Right renal cortex interstitium (tissue), 3 donors: ENCODE data around the gene RNF135. TPM values are rescaled to one million over a fixed set of nuclear protein-coding genes. Genes with fewer than 3 reads are reported as not detected.
"Not testable (repeated sequence)": the region's sequence is repeated elsewhere in the genome, so short reads cannot be mapped to it uniquely, and the experiment has no call there.

Source experiments
- DNase-seq, 3 donors: peaks; one replicate each; pipeline ENCODE4 v3.0.0-alpha.2; 2013; ENCODE audit warnings: low read depth in 3 of 3, low spot score in 2 of 3
- polyA plus RNA-seq, 3 donors: library from polyadenylated mRNA; unstranded; fragments of 120-200 nt; gene quantifications; one replicate each; pipeline ENCODE4 v1.2.1, GENCODE V29; 2013; ENCODE audit not compliant: insufficient read length in 3 of 3

RNF135 gene, protein sequence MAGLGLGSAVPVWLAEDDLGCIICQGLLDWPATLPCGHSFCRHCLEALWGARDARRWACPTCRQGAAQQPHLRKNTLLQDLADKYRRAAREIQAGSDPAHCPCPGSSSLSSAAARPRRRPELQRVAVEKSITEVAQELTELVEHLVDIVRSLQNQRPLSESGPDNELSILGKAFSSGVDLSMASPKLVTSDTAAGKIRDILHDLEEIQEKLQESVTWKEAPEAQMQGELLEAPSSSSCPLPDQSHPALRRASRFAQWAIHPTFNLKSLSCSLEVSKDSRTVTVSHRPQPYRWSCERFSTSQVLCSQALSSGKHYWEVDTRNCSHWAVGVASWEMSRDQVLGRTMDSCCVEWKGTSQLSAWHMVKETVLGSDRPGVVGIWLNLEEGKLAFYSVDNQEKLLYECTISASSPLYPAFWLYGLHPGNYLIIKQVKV
- polyA plus RNA-seq: 10 to 100 TPM; 17.9 to 19.9 (median 19.7) TPM

- DNase-seq: peak; percentile 56 to 72 (median 66)
Measured at GRCh38 chr17:30970831-30971567, at the start of gene RNF135. Gene RNF135 (plus strand): TSS chr17:30971039. CDS start chr17:30971074, 35 bp downstream.

- peak in 1 of 3 donors; percentile 2 for DNase-seq
Measured at GRCh38 chr17:30921544-30922196, 49.2 kb upstream of the RNF135 start, which contains the start of gene ADAP2. Gene ADAP2 (plus strand): TSS chr17:30921945. CDS start chr17:30922015, 70 bp downstream.

- peak in 1 of 3 donors; percentile 1 for DNase-seq
Measured at GRCh38 chr17:30922235-30923030, 48.4 kb upstream of the RNF135 start.

DNA sequence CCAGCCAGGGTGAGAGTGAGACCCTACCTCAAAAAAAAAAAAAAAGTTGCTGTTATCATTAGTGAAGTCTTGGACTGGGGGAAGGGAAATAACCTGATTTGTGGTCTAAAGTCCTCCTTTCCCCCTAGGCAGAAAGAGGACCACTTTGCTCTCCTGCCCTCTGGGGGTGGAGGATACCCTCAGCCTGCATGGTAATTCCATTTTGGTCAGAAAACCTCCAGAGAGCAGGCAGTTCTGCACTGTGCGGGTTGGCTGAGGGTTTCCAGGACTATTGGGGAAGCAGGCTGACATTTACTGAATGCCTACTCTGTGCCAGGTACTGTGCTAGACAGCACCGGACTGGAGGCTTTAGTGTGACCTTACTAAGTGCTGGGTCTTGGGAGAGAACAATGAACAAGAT lies 46.5 kb upstream of the RNF135 start:
- DNase-seq: no peak

DNA sequence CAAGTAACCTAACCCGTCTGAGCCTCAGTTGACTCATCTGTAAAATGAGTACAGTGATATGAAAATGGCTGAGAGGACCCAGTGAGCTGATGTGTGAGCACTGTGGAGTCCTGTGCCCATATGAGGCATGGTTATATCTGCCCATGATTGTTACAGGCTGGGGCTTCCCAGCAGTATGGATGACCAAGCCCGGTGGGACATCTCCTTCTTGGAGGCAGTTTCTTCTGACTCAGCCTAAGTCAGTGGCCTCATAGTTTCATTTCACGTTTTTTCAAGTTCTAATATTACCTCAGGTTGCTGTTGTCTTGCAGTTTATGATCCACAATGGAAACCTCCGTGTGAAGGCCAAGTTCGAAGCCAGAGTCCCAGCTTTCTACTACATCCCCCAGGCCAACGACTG lies 44.3 kb upstream of the RNF135 start:
- no peak for DNase-seq

DNA sequence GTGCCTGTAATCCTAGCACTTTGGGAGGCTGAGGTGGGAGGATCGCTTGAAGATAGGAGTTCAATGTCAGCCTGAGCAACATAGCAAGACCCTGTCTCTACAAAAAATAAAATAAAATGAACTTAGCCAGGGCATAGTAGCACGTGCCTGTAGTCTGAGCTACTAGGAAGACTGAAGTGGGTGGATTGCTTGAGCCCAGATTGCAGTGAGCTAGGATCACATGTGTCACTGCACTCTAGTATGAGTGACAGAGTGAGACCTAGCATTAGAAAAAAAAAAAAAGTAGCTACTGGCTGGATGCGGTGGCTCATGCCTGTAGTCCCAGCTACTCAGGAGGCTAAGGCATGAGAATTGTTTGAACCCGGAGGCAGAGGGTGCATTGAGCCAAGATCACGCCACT lies 43.1 kb upstream of the RNF135 start:
- DNase-seq: no peak

GRCh38 chr17:30928584-30928983 lies 42.3 kb upstream of the RNF135 start:
- DNase-seq: no peak

- no peak for DNase-seq
Measured at GRCh38 chr17:30929081-30929633, 41.7 kb upstream of the RNF135 start.

GRCh38 chr17:30929861-30930260 lies 41.0 kb upstream of the RNF135 start:
- DNase-seq: not testable (repeated sequence)

DNA sequence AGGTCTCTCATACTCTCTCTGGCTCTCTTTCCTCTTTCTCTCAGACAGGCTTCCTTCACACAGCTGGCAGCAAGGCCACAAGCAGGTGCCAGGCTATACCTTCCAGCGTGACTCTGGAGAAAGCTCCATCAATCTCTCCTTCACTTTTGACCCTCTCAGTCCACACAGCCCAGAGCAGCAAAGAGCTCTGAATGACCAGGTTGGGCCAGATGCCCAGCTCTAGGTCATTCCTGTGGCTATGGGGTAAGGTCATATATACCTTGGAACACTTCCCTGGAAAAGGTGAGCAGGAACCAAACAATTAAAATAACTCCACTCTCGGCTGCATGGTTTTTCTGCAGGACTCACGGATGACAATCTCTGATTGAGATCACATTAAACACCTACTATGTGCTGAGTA lies 40.3 kb upstream of the RNF135 start:
- DNase-seq: no peak

- not testable (repeated sequence) for DNase-seq
Measured at GRCh38 chr17:30931582-30931981, 39.3 kb upstream of the RNF135 start.

- DNase-seq: no peak
Measured at GRCh38 chr17:30933966-30934365, 36.9 kb upstream of the RNF135 start.

- DNase-seq: no peak
Measured at GRCh38 chr17:30939051-30939689, 31.7 kb upstream of the RNF135 start.

DNA sequence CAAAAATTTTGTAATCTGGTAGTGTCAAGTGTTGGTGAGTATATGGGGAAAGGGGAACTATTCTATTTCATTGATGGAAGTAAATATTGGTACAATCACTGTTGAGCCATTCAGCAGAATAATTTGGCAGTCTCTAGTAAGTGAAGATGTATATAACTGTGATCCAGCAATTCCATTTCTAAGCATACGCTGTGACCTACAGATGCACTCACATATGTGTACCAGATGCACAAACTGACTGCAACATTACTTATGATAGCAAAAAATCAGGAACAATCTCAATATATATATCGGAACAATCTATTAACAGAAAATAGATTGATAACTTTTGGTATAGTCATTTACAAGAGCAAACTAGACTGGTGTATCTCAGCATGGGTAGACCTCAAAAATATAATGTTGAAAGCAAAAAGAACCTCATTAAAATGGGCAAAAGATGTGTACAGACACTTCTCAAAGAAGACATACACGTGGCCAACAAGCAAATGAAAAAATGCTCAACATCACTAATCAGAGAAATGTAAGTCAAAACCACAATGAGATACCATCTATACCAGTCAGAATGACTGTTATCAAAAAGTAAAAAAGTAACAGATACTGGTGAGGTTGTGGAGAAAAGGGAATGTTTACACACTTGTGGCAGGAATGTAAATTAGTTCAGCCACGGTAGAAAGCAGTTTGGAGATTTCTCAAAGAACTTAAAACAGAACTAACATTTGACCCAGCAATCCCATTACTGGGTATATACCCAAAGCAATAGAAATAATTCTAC lies 28.3 kb upstream of the RNF135 start:
- no peak for DNase-seq

- no peak for DNase-seq
Measured at GRCh38 chr17:30947796-30948195, 23.0 kb upstream of the RNF135 start.

GRCh38 chr17:30950189-30950588 lies 20.6 kb upstream of the RNF135 start:
- DNase-seq: no peak

DNA sequence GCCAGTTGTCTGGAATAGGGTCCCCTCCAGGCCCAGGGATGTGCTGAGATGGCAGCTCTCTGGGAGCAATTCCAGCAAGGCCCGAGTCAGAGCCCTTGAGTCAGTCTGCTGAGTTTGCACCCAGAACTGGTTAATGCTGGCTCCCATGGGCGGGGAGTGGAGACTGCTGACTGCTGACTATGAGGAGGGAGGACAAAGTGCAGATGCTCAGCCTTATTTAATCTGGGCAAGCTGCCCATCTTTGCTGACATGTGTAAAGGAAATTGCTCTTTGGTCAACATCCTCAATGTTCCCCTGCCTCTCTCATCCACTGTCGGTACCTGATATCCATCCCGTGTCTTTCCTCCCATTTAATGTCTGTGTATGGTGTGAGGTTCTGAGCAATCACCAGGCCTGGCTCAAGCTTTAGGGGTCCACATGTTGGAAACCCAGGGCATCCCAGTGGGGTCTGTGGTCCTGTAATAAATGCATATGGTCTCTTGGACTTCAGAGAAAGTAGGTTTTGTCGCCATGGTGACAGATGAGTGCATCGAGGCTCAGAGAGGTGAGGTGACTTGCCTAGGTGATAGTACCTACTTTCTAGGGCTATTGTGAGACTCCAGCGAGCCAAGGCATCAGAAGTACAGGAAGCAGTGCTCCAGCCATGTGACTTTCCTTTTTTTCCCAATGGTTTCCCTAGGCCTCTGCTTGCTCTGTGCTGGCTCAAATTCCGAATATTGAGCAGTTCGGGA lies 20.0 kb upstream of the RNF135 start:
- peak in 1 of 3 donors; percentile 41 for DNase-seq
